ENCODE results near the gene USP3.
"Not testable (repeated sequence)": the region's sequence is repeated elsewhere in the genome, so short reads cannot be mapped to it uniquely, and the experiment has no call there.

The USP3 gene

DNA sequence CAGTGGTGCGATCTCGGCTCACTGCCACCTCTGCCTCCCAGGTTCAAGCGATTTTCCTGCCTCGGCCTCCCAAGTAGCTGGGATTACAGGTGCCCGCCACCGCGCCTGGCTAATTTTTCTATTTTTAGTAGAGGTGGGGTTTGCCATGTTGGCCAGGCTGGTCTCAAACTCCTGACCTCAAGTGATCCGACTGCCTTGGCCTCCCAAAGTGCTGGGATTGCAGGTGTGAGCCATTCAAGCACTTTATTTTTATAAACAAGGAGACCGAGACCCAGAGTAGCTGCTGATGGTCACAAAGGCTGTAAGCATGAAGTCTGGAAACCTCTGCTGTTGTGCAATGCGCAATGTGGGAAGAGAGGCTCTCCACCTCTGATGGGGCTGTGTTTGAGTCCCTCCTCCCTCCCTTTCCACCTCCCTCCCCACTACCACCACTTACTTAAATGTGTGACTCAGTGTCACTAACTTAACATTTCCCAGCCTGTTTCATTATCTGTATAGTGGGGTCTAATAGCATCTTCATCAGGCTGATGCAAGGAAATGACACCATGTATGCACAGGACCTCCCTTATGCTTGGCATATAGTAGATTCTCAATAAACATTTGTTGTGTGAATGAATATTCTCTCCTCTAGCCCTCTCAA is 16.5 kb upstream of the USP3 start:
- not testable (repeated sequence) for DNase-seq; H3K4me3 ChIP-seq (ENCODE audit: insufficient read depth, low read depth, low read length, poor library complexity, severe bottlenecking); H3K9me3 ChIP-seq (ENCODE audit: control insufficient read depth, low read length); H3K27ac ChIP-seq (ENCODE audit: insufficient read depth, low read length, poor library complexity, severe bottlenecking); H3K27me3 ChIP-seq (replicated peaks; ENCODE audit: control insufficient read depth, insufficient read depth, low read length, poor library complexity, severe bottlenecking); H3K36me3 ChIP-seq (ENCODE audit: control insufficient read depth, insufficient read depth, low read length)
- H3K4me1 ChIP-seq (ENCODE audit: control insufficient read depth, insufficient read depth, low read length, poor library complexity, severe bottlenecking), result peaks cover 39% of the 10 kb centered on the region

DNA sequence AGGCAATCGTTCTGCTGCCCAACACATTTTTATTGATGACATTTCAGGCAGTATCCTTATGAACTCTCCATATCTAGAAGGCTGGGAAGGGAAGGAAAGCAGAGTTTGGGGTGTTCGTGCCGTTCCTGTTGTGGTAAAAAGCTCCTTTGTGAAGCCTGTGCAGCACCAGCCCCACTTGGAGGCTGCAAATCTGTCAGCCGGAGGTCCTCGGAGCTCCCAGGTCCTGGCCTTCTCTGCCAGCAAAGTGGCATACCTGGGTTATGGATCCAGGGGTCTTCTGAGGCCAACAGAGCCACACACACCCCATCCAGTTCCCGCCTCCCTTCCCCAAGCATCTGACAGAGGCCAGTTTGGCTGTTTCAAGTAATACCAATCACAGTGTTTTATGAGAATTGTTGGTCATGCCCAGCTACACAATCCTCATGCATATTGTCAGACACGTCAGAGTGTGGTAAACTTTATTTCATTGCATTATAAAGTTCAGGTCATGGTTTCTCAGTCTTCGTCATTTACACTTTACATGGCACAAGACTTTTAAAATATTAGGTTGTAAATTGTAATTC is 15.9 kb upstream of the USP3 start:
- Histone ChIP-seq H3K9me3 (ENCODE audit: control insufficient read depth, low read length) (no peaks in the 10 kb centered on the region), H3K27ac (ENCODE audit: insufficient read depth, low read length, poor library complexity, severe bottlenecking) (no peak overlapping the region), H3K4me3 (ENCODE audit: insufficient read depth, low read depth, low read length, poor library complexity, severe bottlenecking) (no peak overlapping the region), H3K36me3 (ENCODE audit: control insufficient read depth, insufficient read depth, low read length) (no peaks in the 10 kb centered on the region), H3K27me3 (replicated peaks; ENCODE audit: control insufficient read depth, insufficient read depth, low read length, poor library complexity, severe bottlenecking) (no peaks in the 10 kb centered on the region), H3K4me1 (ENCODE audit: control insufficient read depth, insufficient read depth, low read length, poor library complexity, severe bottlenecking) (peaks cover 33% of the 10 kb centered on the region)
- no peak for DNase-seq

- no peak for DNase-seq
- no peaks in the 10 kb centered on the region for H3K27me3 ChIP-seq (replicated peaks; ENCODE audit: control insufficient read depth, insufficient read depth, low read length, poor library complexity, severe bottlenecking)
- H3K9me3 ChIP-seq (ENCODE audit: control insufficient read depth, low read length), result no peaks in the 10 kb centered on the region
- peaks cover 33% of the 10 kb centered on the region for H3K4me1 ChIP-seq (ENCODE audit: control insufficient read depth, insufficient read depth, low read length, poor library complexity, severe bottlenecking)
- no peaks in the 10 kb centered on the region for H3K36me3 ChIP-seq (ENCODE audit: control insufficient read depth, insufficient read depth, low read length)
- H3K4me3 ChIP-seq (ENCODE audit: insufficient read depth, low read depth, low read length, poor library complexity, severe bottlenecking), result no peak overlapping the region
- H3K27ac ChIP-seq (ENCODE audit: insufficient read depth, low read length, poor library complexity, severe bottlenecking), result no peak overlapping the region
These were observed 15.0 kb upstream of the USP3 start for GRCh38 chr15:63489352-63489751.

- Histone ChIP-seq H3K4me1 (ENCODE audit: control insufficient read depth, insufficient read depth, low read length, poor library complexity, severe bottlenecking) (peaks cover 35% of the 10 kb centered on the region), H3K4me3 (ENCODE audit: insufficient read depth, low read depth, low read length, poor library complexity, severe bottlenecking) (no peak overlapping the region)
- DNase-seq, result no peak
These were observed 13.9 kb upstream of the USP3 start for GRCh38 chr15:63490345-63491034.

GRCh38 chr15:63491116-63491827 is 13.1 kb upstream of the USP3 start:
- H3K4me3 ChIP-seq (ENCODE audit: insufficient read depth, low read depth, low read length, poor library complexity, severe bottlenecking), result no peak overlapping the region
- H3K4me1 ChIP-seq (ENCODE audit: control insufficient read depth, insufficient read depth, low read length, poor library complexity, severe bottlenecking), result peaks cover 41% of the 10 kb centered on the region
- no peaks in the 10 kb centered on the region for H3K9me3 ChIP-seq (ENCODE audit: control insufficient read depth, low read length)
- H3K36me3 ChIP-seq (ENCODE audit: control insufficient read depth, insufficient read depth, low read length), result no peaks in the 10 kb centered on the region
- no peak for DNase-seq
- H3K27ac ChIP-seq (ENCODE audit: insufficient read depth, low read length, poor library complexity, severe bottlenecking), result no peak overlapping the region
- no peaks in the 10 kb centered on the region for H3K27me3 ChIP-seq (replicated peaks; ENCODE audit: control insufficient read depth, insufficient read depth, low read length, poor library complexity, severe bottlenecking)

More at GRCh38 chr15:63490345-63491034, 13.9 kb upstream of the USP3 start:
- Histone ChIP-seq H3K9me3 (ENCODE audit: control insufficient read depth, low read length) (no peaks in the 10 kb centered on the region), H3K27ac (ENCODE audit: insufficient read depth, low read length, poor library complexity, severe bottlenecking) (no peak overlapping the region), H3K27me3 (replicated peaks; ENCODE audit: control insufficient read depth, insufficient read depth, low read length, poor library complexity, severe bottlenecking) (no peaks in the 10 kb centered on the region), H3K36me3 (ENCODE audit: control insufficient read depth, insufficient read depth, low read length) (no peaks in the 10 kb centered on the region)

GRCh38 chr15:63491979-63492378 is 12.4 kb upstream of the USP3 start:
- DNase-seq, result no peak
- Histone ChIP-seq H3K27ac (ENCODE audit: insufficient read depth, low read length, poor library complexity, severe bottlenecking) (no peak overlapping the region), H3K36me3 (ENCODE audit: control insufficient read depth, insufficient read depth, low read length) (no peaks in the 10 kb centered on the region), H3K4me1 (ENCODE audit: control insufficient read depth, insufficient read depth, low read length, poor library complexity, severe bottlenecking) (peaks cover 41% of the 10 kb centered on the region), H3K9me3 (ENCODE audit: control insufficient read depth, low read length) (no peaks in the 10 kb centered on the region), H3K4me3 (ENCODE audit: insufficient read depth, low read depth, low read length, poor library complexity, severe bottlenecking) (no peak overlapping the region), H3K27me3 (replicated peaks; ENCODE audit: control insufficient read depth, insufficient read depth, low read length, poor library complexity, severe bottlenecking) (no peaks in the 10 kb centered on the region)

- no peaks in the 10 kb centered on the region for H3K36me3 ChIP-seq (ENCODE audit: control insufficient read depth, insufficient read depth, low read length)
- no peaks in the 10 kb centered on the region for H3K27me3 ChIP-seq (replicated peaks; ENCODE audit: control insufficient read depth, insufficient read depth, low read length, poor library complexity, severe bottlenecking)
- H3K4me3 ChIP-seq (ENCODE audit: insufficient read depth, low read depth, low read length, poor library complexity, severe bottlenecking), result no peak overlapping the region
- H3K27ac ChIP-seq (ENCODE audit: insufficient read depth, low read length, poor library complexity, severe bottlenecking), result no peak overlapping the region
- no peak for DNase-seq
- H3K4me1 ChIP-seq (ENCODE audit: control insufficient read depth, insufficient read depth, low read length, poor library complexity, severe bottlenecking), result peaks cover 41% of the 10 kb centered on the region
- no peaks in the 10 kb centered on the region for H3K9me3 ChIP-seq (ENCODE audit: control insufficient read depth, low read length)
These were observed 11.8 kb upstream of the USP3 start for GRCh38 chr15:63492541-63493077.

DNA sequence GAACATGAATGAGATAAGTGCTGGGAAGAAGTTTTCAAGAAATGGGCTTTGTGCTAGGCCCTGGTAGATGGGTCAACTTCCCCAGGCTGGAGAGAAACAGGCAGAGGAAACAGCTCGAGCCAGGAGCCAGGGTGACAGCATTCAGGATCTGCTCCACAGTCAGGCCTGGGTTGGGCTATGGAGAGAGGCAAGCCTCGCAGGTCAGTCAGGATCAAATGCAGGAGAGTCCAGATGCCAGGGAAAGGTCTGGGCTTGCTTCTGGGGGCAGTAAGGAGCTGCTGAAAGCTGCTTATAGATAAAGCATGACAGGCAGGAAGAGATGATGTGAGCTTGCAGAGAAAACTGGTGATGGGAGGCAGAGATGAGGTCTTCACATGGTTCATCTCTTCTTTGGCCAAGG is 11.0 kb upstream of the USP3 start:
- Histone ChIP-seq H3K27ac (ENCODE audit: insufficient read depth, low read length, poor library complexity, severe bottlenecking) (no peak overlapping the region), H3K4me3 (ENCODE audit: insufficient read depth, low read depth, low read length, poor library complexity, severe bottlenecking) (no peak overlapping the region), H3K4me1 (ENCODE audit: control insufficient read depth, insufficient read depth, low read length, poor library complexity, severe bottlenecking) (peaks cover 48% of the 10 kb centered on the region), H3K27me3 (replicated peaks; ENCODE audit: control insufficient read depth, insufficient read depth, low read length, poor library complexity, severe bottlenecking) (no peaks in the 10 kb centered on the region), H3K9me3 (ENCODE audit: control insufficient read depth, low read length) (no peaks in the 10 kb centered on the region), H3K36me3 (ENCODE audit: control insufficient read depth, insufficient read depth, low read length) (no peaks in the 10 kb centered on the region)
- DNase-seq, result no peak

DNA sequence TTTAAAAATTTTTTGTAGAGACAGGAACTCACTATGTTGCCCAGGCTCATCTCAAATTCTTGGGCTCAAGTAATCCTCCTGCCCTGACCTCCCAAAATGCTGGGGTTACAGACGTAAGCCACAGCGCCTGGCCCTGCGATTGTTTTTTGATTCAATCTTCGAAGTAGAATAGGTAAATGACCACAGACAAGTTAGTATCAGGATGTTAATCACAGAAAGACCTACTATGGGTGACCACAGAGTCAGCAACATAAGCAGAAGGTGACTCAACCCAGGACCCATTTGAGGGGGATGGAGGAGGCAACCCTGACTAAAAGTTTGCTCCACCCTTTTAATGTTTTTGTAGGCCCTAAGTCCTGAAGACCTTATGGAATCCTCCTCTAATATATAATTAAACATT is 10.0 kb upstream of the USP3 start:
- DNase-seq, result peak in 2 of 3 donors; percentile 15 to 35
- Histone ChIP-seq H3K4me3 (ENCODE audit: insufficient read depth, low read depth, low read length, poor library complexity, severe bottlenecking) (no peak overlapping the region), H3K36me3 (ENCODE audit: control insufficient read depth, insufficient read depth, low read length) (no peaks in the 10 kb centered on the region), H3K27ac (ENCODE audit: insufficient read depth, low read length, poor library complexity, severe bottlenecking) (peak overlapping the region; percentile 2), H3K4me1 (ENCODE audit: control insufficient read depth, insufficient read depth, low read length, poor library complexity, severe bottlenecking) (peaks cover 56% of the 10 kb centered on the region), H3K9me3 (ENCODE audit: control insufficient read depth, low read length) (no peaks in the 10 kb centered on the region), H3K27me3 (replicated peaks; ENCODE audit: control insufficient read depth, insufficient read depth, low read length, poor library complexity, severe bottlenecking) (no peaks in the 10 kb centered on the region)
